PC-3 (cell line): ENCODE results near the gene RPL32.

Experiments used
- CTCF ChIP-seq: fragments of 300-600 bp; sonication (generic); conservative IDR thresholded peaks from 2 replicates; pipeline ENCODE4 v1.5.1; 2017; ENCODE audit warnings: antibody characterized with exemption, low read depth, mild to moderate bottlenecking, low read length
- EZH2 ChIP-seq: fragments of 300-600 bp; sonication (generic); IDR thresholded peaks from one replicate; pipeline ENCODE4 v1.6.1; 2017; ENCODE audit warnings: antibody characterized with exemption, mild to moderate bottlenecking, low read length; ENCODE audit not compliant: unreplicated experiment
- EZH2phosphoT487 ChIP-seq: fragments of 300-600 bp; sonication (generic); IDR thresholded peaks from 2 replicates; pipeline ENCODE4 v1.6.1; 2018; ENCODE audit warnings: mild to moderate bottlenecking, antibody characterized with exemption, low read length, borderline replicate concordance

- TF ChIP-seq CTCF (peak; percentile 67), EZH2 (no peak), EZH2phosphoT487 (no peak)
Observed at GRCh38 chr3:12810013-12810780, 31.2 kb downstream of the RPL32 start.
